SK-N-MC (cell line): ENCODE data around the gene DLL4.

Experiments
- EZH2 ChIP-seq: fragments of 200-600 bp; sonication (generic); IDR thresholded peaks from one replicate; pipeline ENCODE4 v1.6.1; 2017; ENCODE audit warnings: antibody characterized with exemption
- FOXP2 ChIP-seq: optimal IDR thresholded peaks from 2 replicates; pipeline ENCODE3; 2011; ENCODE audit warnings: mild to moderate bottlenecking, moderate library complexity; ENCODE audit not compliant: insufficient read depth; ENCODE audit errors: extremely low read length, control extremely low read depth
- POLR2AphosphoS5 ChIP-seq: IDR thresholded peaks from 2 replicates; pipeline ENCODE4 v1.6.1; 2012; ENCODE audit warnings: mild to moderate bottlenecking, low read depth, low read length, borderline replicate concordance

- TF ChIP-seq EZH2: no peak
- TF ChIP-seq POLR2AphosphoS5: no peak
- TF ChIP-seq FOXP2: no peak
Measured at GRCh38 chr15:40929660-40930429, 705 bp downstream of the DLL4 start.
